ENCODE results near the gene ERG.

ERG gene

DNA sequence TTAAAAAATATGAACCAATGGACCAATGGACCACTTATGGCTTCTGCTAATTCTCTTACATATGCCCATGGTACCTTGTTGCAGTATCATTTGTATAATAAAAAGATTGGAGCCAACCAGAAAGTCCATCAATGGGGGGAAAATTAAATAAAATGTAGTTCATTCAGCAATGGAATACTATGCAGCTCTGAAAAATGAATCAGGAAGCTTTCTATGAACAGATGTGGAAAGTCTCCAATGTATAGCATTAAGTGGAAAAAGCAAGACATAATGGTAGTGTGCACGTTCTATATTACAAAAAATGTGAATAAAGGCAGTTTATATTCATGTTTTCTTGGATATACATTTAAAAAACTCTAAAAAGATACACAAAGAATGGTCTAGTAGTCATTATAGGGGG is 140.2 kb downstream of the ERG start:
- DNase-seq (ENCODE audit: low spot score) = no peak

DNA sequence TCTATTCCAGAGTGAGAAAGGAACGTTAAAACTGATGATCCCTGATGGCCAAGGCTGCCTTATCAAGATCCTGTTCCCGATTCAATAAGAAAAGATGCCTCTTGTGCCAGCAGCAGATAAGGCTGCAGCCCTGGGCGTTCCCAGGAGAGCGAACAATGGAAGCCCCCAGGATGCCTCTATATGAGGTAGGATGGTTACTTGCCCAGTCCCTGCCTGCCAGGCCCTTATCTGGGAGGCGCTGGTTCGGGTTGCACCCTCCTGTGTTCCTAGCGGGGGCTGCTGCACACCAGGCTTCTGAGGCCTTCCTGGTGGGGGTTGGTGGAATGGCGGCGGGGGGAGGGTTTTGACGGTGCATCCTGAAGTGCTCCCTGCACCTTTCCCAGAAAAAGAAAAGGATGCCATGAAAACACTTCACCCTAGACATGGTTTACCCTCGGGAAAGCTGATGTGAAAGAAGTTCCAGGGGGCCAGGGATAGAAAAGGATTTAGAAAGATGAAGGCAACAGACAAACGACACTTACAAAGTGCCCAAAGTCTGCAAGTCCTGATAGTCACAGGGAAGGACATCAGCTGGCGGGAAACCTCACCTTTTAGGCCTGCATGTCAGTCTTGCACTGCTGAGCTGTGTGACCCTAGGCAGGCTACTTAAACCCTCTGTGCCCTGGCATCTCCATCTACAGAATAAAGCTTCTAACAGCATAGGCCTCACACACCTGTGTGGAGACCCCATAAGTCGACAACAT is 141.2 kb downstream of the ERG start:
- no peak for DNase-seq (ENCODE audit: low spot score)

DNA sequence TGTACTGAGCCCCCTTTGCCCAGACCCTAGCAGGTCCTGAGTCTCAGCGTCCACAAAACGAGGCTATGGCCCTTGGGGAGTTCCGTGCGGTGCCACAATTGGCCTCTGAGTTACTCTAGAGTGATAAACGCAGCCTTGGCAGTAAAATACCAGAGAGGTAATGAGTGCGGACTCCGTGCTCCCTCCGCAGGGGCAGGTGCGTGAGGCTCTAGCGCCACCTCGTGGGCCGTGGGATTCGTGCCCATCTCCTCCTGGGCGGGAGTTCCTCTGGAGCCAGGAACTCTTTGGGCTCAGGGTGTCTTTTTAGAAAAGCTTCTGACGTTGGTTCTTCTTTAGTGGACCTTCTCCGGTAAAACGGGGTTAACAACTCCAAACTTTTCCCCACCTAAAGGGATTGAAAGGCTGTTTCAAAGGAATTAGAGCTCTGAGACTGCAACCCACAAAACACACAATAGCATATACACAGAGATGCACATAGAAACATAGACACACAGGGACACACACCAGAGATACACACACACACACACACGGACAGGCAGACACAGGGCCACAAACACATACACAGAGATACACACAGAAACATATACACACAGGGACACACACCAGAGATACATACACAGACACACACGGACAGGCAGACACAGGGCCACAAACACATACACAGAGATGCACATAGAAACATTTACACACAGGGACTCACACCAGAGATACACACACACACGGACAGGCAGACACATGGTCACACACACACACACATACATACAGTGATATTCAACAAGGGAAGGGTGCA is 142.1 kb downstream of the ERG start:
- DNase-seq (ENCODE audit: low spot score) = peak; percentile 21

DNA sequence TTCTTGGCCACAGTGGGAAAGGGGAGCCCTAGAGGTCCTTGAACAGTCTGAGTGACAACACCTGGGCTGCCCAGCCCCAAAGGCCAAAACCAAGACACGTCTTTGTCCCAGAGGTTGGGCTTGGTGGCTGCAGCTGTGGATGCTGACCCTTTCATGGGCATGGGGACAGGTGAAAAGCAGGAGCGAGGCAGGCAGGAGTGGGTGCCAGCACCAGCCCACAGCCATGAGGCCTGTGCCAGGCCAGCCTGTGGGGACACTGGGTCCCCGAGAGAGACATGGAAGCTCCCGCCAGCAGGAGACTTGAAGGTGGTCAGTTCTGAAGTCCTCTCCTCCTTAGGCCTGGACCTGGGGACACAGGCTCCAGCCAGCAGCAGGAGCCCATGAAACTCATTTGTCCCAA is 142.9 kb downstream of the ERG start:
- DNase-seq (ENCODE audit: low spot score) = no peak

DNA sequence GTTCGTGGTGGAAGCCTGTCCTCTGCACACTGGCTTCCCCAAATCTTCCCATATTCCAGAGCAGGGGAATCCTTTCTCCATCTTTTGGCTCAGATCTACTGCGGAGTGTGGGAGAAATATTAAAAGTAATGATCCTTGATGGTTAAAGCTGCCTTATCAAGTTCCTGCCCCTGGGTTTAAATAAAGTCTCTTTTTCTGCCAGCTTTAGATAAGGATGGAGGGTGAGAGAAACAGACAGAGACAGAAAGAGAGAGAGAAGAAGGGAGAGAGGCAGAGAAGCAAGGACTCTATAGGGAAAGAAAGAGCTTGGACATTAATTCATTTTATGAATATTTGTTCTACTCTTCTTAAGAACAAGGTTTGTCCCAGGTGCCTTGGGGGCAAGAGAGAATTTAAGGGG is 143.5 kb downstream of the ERG start:
- DNase-seq (ENCODE audit: low spot score) = no peak

DNA sequence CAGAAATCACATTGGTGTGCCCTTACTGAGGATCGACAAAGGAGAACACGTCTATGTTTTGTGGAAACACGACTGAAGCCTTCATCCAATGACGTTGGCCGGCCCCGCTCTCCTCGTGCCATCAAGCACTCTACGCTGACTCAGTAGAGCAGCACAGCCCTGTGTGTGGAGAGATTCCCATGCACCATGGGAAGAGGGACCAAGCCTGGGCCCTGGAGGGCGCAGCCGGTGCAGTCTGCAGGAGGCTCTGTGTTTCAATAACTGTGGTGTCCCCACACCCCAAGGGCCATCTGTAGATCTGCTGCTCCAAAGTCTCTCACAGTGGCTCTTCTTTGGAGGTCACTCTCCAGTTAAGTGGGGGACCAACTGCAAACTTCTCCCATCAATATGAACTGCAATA is 144.0 kb downstream of the ERG start:
- DNase-seq (ENCODE audit: low spot score) = no peak

DNA sequence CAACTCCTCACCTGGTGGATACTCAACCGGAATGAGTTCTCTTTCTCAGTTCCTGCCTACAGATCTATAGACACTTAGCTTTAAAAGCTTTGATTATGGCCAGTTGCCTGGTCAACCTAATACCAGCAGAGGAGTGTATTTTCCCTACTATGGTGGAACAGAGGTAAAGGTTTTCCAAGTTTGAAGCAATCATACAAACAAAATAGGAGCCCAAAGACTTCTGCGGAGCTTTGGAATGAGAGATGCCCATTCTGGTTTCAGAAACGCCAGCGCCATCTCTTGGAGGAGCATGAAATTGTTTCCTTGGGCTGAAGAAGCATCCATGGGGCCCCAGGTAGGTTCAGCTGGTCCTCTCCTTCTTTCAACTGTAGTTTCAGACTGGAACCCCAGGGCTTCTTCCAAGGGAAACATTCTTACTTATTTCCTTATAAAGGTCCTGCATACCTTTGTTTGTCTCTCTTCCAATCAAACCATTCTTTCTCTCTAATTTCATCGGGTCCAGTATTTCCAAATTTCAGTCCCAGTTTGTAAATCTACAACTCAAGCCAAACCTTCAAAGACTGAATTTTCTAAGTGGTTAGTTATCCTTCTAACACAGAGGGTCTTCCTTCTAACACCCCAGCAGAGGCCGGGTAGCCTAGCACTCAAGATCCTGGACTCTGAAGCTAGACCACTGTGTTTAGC is 145.6 kb downstream of the ERG start:
- DNase-seq (ENCODE audit: low spot score) = peak; percentile 32

DNA sequence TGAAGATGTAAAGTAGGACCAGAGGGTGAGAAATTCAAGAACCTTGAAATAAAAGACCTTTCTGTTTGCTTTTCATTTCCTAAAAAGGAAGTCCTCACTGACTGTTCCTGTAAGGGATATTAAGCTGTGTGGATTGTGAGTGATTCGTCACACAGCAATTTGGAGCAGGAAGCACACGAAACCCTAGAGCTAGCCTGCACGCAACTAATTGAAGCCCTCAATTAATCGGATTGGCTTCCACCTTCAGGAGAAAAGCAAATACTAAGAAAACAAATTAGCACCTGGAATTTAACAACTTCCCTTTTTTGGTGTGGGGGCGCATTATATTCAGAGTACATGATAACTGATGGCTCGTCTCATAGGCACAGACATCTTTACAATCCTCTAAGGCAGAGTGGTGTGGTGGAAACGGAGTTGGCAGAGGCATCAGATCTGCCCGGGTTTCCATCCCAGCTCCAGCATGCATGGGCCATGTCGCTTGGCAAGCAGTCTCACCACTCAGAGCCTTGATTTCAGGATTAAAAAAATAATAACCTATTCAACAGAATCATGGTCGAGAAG is 146.2 kb downstream of the ERG start:
- DNase-seq (ENCODE audit: low spot score) = no peak

DNA sequence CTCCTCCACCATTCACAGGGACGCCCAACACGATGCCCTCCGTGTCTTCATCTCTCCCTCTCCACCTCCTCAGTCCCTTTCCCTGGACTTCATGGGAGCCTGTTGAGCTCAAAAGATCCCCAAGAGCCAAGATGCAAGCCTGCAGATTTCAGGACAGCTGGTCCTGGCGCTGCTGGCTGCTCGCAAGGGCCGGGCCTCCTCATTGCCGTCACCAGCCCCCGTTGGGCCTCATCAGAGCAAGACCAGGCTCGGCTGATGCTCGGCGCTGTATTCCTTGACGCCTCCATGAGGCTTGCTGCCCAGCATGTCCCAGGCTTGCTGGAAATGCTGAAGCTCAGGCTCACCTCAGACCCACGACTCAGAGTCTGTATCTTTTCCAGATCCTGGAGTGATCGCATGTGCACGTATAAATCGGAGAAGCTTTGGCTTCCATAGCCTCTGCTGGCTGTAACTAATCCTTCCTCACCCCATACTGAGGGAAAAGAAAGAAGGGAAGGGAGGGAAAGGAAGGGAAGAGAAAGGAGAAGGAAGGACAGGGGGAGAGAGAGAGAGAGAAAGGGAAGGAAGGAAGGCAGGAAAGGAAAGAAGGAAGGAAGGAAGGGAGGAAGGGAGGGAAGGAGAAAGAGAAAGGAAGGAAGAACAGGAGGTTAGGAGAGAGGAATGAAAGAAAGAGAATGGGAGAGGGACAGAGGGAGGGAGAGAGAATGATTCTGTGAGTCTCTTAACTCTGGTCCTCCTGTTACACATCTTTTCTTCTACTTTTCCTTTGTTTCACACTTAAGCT is 146.9 kb downstream of the ERG start:
- DNase-seq (ENCODE audit: low spot score) = no peak

DNA sequence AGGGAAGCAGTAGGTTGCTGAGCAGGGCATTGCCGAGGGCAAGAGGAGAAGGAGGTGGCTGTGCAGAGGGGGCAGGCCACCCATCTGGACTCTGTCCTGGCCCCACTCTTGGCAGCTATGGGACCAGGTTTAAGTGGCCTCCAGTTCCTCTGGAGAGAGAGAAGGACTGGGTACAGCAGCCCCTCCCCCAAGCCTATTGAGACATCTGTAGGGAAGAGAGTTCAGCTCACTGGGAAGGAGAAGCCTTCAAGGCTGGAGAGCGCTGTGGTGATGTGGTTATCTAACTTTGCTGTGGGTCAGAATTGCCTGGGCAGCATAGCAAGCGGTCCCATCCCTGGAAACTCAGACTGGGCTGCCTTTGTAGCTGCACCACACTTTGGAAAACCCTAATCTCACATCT is 147.6 kb downstream of the ERG start:
- DNase-seq (ENCODE audit: low spot score) = no peak

DNA sequence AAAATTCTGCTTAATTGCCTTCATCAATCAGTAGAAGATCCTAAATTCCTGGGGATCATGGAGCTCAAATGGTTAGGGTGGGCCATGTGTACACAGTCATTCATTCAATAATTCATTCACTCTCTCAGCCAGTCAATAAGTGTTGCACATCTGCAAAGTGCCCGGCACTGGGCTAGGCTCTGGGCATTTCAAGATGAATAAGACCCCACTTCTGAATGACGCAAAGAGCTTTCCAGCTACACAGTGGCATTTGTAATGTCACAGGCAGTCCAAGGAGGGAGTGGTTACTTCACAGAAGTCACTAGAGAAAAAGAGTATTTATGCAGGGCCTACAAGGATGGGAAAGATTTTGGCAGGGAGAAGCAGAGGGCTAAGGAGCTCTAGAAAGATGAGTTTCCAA is 148.3 kb downstream of the ERG start:
- no peak for DNase-seq (ENCODE audit: low spot score)

DNA sequence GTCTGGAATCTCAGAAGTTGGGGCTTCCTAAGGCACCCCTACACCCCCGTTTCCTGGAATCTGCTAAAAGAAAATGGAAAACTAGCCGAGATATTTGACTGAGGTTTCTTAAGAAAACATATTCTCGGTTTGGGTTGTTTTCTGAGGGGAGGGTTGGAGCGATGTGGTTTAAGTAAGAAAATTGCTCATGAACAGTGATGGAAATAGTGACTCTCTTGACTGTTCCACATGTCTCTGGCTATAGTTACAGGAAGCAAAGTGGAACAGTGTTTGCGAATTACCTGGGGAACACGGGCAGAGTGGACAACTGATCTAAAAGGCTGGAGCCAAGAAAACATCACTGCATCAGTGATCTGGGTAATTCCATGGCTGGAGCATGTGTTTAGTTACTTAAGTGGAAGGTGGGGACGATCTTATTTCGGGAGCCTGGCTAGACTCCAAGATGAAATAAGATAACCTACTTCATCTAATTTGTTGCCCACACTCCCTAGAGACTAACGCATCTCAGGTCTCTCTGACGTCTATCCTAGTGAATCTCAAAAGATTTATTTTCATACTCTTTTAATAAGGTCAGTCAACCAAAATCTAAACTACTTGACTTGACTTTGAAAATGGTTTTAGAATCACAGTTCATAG is 149.0 kb downstream of the ERG start:
- no peak for DNase-seq (ENCODE audit: low spot score)

DNA sequence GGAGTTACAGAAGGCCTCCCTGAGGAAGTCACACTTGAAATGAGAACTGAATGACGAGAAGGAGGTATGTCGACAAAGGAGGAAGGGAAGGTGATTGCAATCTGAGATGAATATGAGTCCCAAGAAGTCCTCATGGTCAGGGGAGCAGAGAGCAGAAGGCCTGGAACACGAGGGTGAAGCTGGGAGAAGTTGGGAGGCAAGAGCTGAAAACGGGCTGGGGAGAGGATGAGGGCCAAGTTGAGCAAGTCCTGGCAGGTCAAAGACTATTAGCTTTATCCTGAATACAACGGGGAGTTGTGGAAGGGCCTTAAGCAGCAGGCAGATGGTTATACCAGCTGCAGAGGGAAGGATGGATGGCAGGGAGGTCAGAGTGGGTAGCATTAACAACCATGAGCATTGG is 152.0 kb downstream of the ERG start:
- DNase-seq (ENCODE audit: low spot score) = no peak

DNA sequence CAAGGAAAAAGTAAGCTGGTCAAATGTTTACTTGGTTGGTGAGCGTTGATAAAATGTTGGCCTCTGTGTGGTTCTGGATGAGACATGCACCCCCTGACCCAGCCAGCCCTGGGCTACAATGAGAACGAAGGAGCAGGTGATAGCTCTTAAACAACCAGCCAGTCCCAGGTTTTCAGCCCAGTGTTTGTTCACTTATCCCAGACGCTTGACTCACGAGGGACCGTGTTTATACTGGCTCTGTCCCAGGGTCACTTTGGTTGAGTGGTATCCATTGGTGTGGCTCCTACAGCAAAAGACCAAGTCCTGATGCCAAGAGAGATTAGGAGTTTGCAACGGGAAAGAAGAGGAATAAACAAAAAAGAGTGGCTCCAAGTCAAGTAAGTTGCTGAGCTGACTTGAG is 154.6 kb downstream of the ERG start:
- DNase-seq (ENCODE audit: low spot score) = no peak

DNA sequence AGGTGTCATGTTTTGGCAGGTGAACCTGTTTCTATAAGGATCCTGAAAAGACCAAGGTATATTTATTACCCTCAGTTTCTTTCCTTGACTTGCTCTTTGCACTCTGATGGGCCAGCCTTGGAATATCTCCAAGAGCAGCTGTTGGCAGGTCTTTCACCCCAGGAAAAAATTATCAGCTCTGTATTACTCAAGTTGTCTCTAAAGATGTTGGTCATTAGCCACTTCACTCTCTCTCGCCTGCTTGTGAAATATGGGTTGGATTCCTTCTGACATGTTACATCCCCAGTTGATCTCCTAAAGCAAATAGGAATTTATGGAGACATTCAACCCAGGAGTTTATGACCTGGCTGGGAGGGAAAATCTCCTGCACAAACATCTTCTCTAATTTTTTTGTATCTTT is 155.5 kb downstream of the ERG start:
- no peak for DNase-seq (ENCODE audit: low spot score)

DNA sequence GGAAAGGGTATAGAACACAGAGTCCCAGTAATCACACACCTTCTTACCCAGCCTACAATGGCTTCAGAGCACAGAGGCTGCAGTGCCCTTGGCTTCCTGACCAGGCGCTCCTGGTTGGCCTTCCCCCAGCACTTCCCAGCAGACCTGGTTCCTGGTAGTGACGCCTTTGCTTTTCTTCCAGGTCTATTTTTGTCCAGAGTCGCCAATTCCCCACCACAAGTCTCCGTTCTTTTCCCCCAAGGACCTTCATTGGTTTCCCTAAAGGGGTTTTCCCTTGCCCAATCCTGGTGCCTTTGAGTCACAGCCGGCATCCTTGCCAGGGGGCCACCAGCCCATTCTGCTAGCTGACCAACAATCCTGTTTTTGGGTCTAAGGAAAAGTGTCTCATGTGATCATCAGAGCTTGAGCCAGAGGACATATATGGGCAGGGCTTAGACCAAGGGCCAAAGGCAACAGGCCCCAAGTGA is 156.7 kb downstream of the ERG start:
- no peak for DNase-seq (ENCODE audit: low spot score)

DNA sequence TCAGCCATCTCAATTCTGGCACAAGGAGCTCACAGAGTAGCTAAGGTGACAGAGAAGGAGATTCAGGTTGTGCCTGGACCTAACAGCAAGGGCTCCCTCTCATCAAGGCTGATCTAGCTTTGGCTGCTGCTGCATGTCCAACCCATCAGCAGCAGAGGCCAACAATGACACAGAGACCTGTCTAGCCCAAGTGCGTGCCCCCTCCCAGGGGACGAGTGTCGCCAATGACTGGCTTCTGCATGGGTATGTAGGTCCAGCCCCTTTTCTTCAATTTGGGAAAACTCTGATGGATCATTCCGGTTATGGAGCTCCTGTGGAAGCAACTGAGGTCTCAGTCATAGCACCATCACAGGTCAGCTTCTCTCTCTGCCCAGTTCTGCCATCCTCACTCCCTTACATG is 158.1 kb downstream of the ERG start:
- DNase-seq (ENCODE audit: low spot score) = no peak

DNA sequence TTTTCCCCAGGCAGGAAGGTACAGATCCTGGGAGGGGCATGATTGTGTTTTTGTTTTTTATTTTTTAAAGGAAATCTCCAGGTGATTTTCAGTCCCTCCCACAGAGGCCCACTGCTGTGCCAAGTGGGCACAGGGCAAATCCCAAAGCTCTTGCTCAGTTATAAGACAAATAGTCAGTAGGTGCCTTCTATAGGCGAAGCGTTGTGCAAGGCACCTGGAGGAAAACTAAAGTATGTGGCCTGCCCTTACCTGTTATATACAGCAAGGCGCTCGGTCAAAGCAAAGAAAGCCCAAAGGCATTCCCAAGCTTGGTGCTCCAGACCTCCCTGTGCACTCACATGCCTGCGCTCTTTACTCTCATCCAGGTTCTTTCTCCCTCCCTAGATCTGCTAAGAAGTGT is 160.5 kb downstream of the ERG start:
- DNase-seq (ENCODE audit: low spot score) = no peak

DNA sequence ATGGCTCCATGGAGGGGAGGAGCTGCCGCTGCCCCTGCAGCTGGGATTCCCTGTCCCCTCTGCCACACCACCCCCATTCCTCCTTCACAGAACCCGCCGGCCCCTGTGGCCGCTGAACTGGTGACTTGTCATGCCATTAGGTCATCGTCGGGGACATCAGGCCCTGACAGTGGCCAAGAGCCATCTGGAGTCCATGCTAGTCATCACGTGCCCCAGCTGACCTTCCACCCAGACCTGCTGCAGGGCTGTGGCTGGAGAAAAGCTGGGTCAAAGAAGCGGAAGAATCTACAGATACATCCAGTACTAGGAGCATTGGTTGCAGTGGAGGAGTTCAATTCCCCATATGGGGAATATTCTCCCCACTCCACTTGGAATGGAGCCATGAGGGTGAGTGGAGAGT is 163.4 kb downstream of the ERG start:
- no peak for DNase-seq (ENCODE audit: low spot score)

DNA sequence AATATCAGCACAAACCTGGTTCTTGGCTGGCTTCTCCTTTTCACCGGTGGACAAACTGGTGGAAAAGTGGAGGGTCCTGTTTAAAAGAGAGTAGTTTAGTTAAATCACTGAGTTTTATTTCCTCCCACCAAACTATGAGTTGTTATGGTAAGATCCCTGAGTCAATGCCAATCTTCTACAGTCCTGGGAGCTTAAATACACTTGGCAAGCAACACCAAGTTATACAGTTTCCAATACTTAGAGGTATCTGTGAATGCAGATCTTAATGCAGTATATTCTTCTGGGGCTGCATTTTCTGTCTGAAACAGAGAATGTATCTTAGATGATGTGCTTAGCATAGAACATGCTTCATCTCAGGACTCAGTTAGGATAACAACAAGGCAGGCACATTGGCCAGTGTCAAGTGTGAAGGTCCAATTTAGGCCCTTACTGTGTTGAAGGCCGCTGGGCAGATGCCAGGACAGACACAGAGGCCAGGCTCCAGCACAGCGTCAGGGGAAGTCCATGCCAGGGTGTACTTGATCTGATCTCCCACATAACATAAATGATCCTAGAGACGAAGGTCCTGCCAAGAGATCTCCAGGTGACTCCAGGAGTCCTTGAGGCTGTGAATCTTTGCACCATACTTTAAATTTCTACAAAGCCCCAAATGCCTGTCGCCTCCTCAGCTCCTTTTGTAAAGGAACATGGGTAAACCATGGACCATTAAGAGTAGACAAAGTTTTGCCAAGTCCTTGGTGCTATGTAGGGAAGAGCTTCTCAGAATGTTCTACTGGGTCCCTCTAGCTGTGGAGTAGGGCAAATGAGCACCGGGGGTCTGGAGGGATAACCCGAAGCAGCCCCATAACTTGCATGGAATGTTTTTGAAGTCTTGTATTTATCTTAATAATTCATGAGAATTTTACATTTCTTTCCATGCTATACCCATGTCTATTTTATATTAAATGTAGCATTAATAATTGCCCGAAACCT is 164.7 kb downstream of the ERG start:
- DNase-seq (ENCODE audit: low spot score) = no peak
